Esophagus muscularis mucosa (tissue), 4 donors: ENCODE results near the gene DAPK1. TPM values are rescaled to one million over a fixed set of nuclear protein-coding genes. Genes with fewer than 3 reads are reported as not detected.

Source experiments
- DNase-seq: peaks from one replicate; pipeline ENCODE4 v3.0.0-alpha.2; 2017; ENCODE audit errors: extremely low spot score
- H3K27ac ChIP-seq, 4 donors: fragments of 200-600 bp; sonication (generic); replicated peaks in 1 of 4; 1 replicate in 3 of 4; 2 replicates in 1 of 4; pipeline ENCODE4 v1.5.1; 2016 to 2019; ENCODE audit warnings: mild to moderate bottlenecking in 1 of 4
- H3K27me3 ChIP-seq, 4 donors: fragments of 200-600 bp; sonication (generic); one replicate each; pipeline versions ENCODE4 v1.5.1 to v1.6.0; 2016 to 2019
- H3K36me3 ChIP-seq, 4 donors: fragments of 200-600 bp; sonication (generic); one replicate each; pipeline ENCODE4 v1.5.1; 2016 to 2019
- H3K4me1 ChIP-seq, 4 donors: fragments of 200-600 bp; sonication (generic); one replicate each; pipeline ENCODE4 v1.5.1; 2016 to 2019
- H3K4me3 ChIP-seq, 4 donors: fragments of 200-600 bp; sonication (generic); 1 replicate in 2 of 4; 2 replicates in 2 of 4; pipeline ENCODE4 v1.5.1; 2016 to 2019; ENCODE audit warnings: mild to moderate bottlenecking in 4 of 4, moderate library complexity in 1 of 4
- H3K9me3 ChIP-seq, 4 donors: fragments of 200-600 bp; sonication (generic); 1 replicate in 3 of 4; 2 replicates in 1 of 4; pipeline ENCODE4 v1.5.1; 2016 to 2019
- CTCF ChIP-seq, 3 experiments: fragments of 200-600 bp in 2 of 3; fragments of 450-650 bp in 1 of 3; sonication (generic) in 2 of 3; IDR thresholded peaks; one replicate each; pipeline ENCODE4 v1.5.1; 2017 to 2019; ENCODE audit warnings: antibody characterized with exemption in 3 of 3, mild to moderate bottlenecking in 2 of 3, moderate library complexity in 1 of 3
- EP300 ChIP-seq: sonication (generic); formaldehyde crosslinking; IDR thresholded peaks from one replicate; pipeline ENCODE4 v1.6.1; 2017; ENCODE audit warnings: antibody characterized with exemption
- POLR2A ChIP-seq: fragments of 450-650 bp; IDR thresholded peaks from one replicate; pipeline ENCODE4 v1.6.1; 2017; ENCODE audit warnings: antibody characterized with exemption, moderate library complexity, mild to moderate bottlenecking, low read depth
- POLR2AphosphoS5 ChIP-seq, 2 donors: sonication (generic); formaldehyde crosslinking; IDR thresholded peaks; one replicate each; pipeline ENCODE4 v1.6.1; 2017; ENCODE audit warnings: antibody characterized with exemption in 2 of 2
- WGBS: methylation state at CpG from one replicate; pipeline ENCODE4 v1.1.5; 2018; 5-methylcytosine and 5-hydroxymethylcytosine counted together
- intact Hi-C: fragments of 100-400 bp; cut with DNase I; formaldehyde crosslinking; loops from one replicate; pipeline ENCODE4 v1.15.1; 2023
- total RNA-seq, 4 donors: library from RNA; depleted of rRNA; stranded (reverse); fragments of >200 nt; gene quantifications; one replicate each; pipeline versions ENCODE4 v1.1.0 to v1.2.1, GENCODE V29; 2016

DAPK1 gene
- total RNA-seq, 4 donors from 2014 or later: 51.7 to 96.8 (median 80.7) TPM

- no peak for DNase-seq
- Histone ChIP-seq H3K4me3 (no peak overlapping the region), H3K4me1 (peaks cover 0 to 21% (median 6%) of the 10 kb centered on the region in 4 donors), H3K36me3 (no peaks in the 10 kb centered on the region), H3K27ac (no peak overlapping the region), H3K27me3 (no peaks in the 10 kb centered on the region), H3K9me3 (no peaks in the 10 kb centered on the region)
- intact Hi-C loops: no loop called here
- TF ChIP-seq POLR2A (no peak), EP300 (no peak), CTCF (IDR thresholded peaks at IDR 0.05) (no peak)
- WGBS: 86% methylated on average over 4 of the region's 4 CpGs
Observed at GRCh38 chr9:87479801-87480201, 17.9 kb upstream of the DAPK1 start.

GRCh38 chr9:87481890-87482855, 15.5 kb upstream of the DAPK1 start:
- Histone ChIP-seq H3K4me1 (peaks cover 0 to 10% (median 0%) of the 10 kb centered on the region in 4 donors), H3K36me3 (no peaks in the 10 kb centered on the region), H3K27me3 (no peaks in the 10 kb centered on the region), H3K4me3 (no peak overlapping the region), H3K9me3 (no peaks in the 10 kb centered on the region), H3K27ac (no peak overlapping the region)
- WGBS: 45% methylated on average over 4 of the region's 4 CpGs
- TF ChIP-seq POLR2A (no peak), CTCF (IDR thresholded peaks at IDR 0.05) (no peak), POLR2AphosphoS5 (IDR thresholded peaks at IDR 0.05) (no peak), EP300 (no peak)
- DNase-seq: no peak
- intact Hi-C loops: no loop called here

- intact Hi-C loops: no loop called here
- Histone ChIP-seq H3K9me3 (no peaks in the 10 kb centered on the region), H3K4me1 (no peaks in the 10 kb centered on the region), H3K27me3 (no peaks in the 10 kb centered on the region), H3K4me3 (no peak overlapping the region), H3K27ac (no peak overlapping the region), H3K36me3 (no peaks in the 10 kb centered on the region)
- DNase-seq: no peak
- no peak for TF ChIP-seq CTCF (IDR thresholded peaks at IDR 0.05)
- TF ChIP-seq POLR2A: no peak
- no peak for TF ChIP-seq POLR2AphosphoS5 (IDR thresholded peaks at IDR 0.05)
- no peak for TF ChIP-seq EP300
Observed at GRCh38 chr9:87490225-87490624, 7.4 kb upstream of the DAPK1 start.

GRCh38 chr9:87490907-87491306, 6.8 kb upstream of the DAPK1 start:
- H3K4me1 ChIP-seq: no peaks in the 10 kb centered on the region
- no peaks in the 10 kb centered on the region for H3K9me3 ChIP-seq
- H3K27ac ChIP-seq: no peak overlapping the region
- no peak for TF ChIP-seq POLR2A
- no peak for TF ChIP-seq EP300
- no peak for TF ChIP-seq POLR2AphosphoS5 (IDR thresholded peaks at IDR 0.05)
- no peak for TF ChIP-seq CTCF (IDR thresholded peaks at IDR 0.05)
- intact Hi-C loops: no loop called here
- H3K27me3 ChIP-seq: no peaks in the 10 kb centered on the region
- no peak overlapping the region for H3K4me3 ChIP-seq
- no peak for DNase-seq
- H3K36me3 ChIP-seq: no peaks in the 10 kb centered on the region
